WTC11 (cell line): ENCODE measurements around the gene NEURL4.
"Not testable (repeated sequence)": the region's sequence is repeated elsewhere in the genome, so short reads cannot be mapped to it uniquely, and the experiment has no call there.

ENCODE experiments used
- ATF3 ChIP-seq: sonication (generic); formaldehyde crosslinking; conservative IDR thresholded peaks from 2 replicates; pipeline ENCODE4 v1.8.1; 2022; ENCODE audit warnings: mild to moderate bottlenecking, missing genetic modification reagents
- PREB ChIP-seq: sonication (generic); formaldehyde crosslinking; IDR thresholded peaks from 2 replicates; pipeline ENCODE4 v1.8.1; 2022; ENCODE audit warnings: mild to moderate bottlenecking, missing genetic modification reagents, moderate library complexity, borderline replicate concordance
- RORB ChIP-seq: fragments of 250-450 bp; sonication (Bioruptor Pico); IDR thresholded peaks from 2 replicates; pipeline ENCODE4 v1.9.0; 2021; ENCODE audit warnings: mild to moderate bottlenecking
- USF2 ChIP-seq: sonication (generic); formaldehyde crosslinking; IDR thresholded peaks from 2 replicates; pipeline ENCODE4 v1.8.1; 2023; ENCODE audit warnings: mild to moderate bottlenecking, missing genetic modification reagents, moderate library complexity

GRCh38 chr17:7368599-7368994, 39.5 kb upstream of the NEURL4 start:
- not testable (repeated sequence) for TF ChIP-seq PREB, ATF3, RORB, USF2 (CRISPR knock-in tag)
